MV-4-11 (cell line): Measurements from ENCODE around the gene FUT2.

Source experiments
- DNase-seq: peaks from one replicate; lab custom pipeline; 2025; lab: John Stamatoyannopoulos, UW

FUT2 gene

GRCh38 chr19:48750771-48751504 lies 55.2 kb downstream of the FUT2 start:
- DNase-seq = peak; percentile 26

DNA sequence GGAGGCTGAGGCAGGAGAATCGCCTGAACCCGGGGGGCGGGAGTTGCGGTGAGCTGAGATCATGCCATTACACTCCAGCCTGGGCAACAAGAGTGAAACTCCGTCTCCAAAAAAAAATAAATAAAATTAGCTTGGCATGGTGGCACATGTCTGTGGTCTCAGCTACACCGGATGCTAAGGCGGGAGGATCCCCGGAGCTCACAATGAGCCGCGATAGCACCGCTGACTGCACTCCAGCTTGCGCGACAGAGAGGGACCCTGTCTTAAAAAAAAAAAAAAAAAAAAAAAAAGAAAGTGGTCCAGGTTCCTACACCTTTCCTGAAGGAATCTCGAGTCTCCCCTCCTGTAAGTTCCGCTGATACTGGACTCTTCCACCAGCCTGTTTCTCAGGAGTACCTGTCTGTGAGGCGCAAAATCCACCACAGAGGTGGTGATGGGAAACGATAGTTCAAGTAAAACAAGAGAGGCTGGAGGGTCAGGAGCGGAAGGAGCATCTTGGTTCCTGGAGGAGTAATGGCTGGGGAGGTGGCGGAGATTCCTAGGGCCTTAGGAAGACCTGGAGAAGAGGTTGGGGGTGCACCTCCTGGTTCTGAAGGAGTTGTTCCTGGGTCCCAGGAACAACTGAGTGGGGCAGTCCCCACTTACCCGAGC lies 56.2 kb downstream of the FUT2 start:
- DNase-seq = peak; percentile 37

DNA sequence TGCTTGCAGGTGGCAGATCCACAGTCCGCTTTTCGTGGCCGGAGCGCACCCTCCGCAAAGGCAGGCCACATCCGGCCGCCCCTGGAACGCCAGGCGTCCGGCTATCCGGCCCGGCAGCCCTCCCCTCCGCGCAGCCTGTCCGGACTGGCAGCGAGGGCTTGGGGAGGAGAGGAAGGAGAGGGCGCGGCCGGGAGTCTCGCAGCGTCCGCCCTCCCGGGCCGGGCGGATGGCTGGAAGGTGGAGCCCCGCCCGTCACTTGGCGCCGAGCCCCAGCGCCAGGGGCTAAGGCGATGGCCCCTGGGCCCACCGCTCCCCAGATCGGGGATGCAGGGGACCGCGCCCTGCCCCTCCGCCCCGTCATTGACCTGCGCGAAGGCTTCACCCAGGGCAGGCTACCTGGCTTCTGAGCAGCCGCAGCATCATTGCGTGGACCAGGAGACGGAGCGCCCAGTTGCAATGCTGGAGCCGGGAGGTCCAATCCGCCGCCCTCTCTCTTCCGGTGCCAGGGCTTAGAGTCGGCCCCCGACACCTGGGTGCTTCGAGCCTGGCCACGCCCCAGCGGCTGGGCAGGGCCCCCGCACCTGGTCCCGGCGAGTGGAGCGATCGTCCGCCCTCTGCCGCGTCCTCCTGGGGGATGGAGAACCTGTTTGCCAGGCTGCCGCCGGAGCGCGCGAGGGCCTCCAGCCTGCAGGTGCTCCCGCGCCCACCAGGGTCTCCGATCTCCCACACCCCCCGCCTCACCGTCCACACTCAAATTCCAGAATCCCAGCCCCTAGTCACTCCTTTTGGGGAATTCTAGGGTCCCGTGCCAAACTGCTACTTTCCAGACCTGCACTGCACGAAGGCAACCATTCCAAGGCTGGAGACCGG lies 57.0 kb downstream of the FUT2 start, which contains the start of gene FUT1:
FUT1 (minus strand) TSS at position 146 of the 870 bp plus-strand sequence. CDS start 1,360 bp downstream, outside the sequence.
- no peak for DNase-seq

- DNase-seq = no peak
Observed at GRCh38 chr19:48755084-48755641, 59.4 kb downstream of the FUT2 start, which contains the start of gene FGF21. Gene FGF21, plus strand, starts transcription at chr19:48755524. Its CDS starts 713 bp downstream, at chr19:48756237.
